ENCODE measurements around the gene PRKCA.
"Not testable (repeated sequence)": the region's sequence is repeated elsewhere in the genome, so short reads cannot be mapped to it uniquely, and the experiment has no call there.

Gene PRKCA

DNA sequence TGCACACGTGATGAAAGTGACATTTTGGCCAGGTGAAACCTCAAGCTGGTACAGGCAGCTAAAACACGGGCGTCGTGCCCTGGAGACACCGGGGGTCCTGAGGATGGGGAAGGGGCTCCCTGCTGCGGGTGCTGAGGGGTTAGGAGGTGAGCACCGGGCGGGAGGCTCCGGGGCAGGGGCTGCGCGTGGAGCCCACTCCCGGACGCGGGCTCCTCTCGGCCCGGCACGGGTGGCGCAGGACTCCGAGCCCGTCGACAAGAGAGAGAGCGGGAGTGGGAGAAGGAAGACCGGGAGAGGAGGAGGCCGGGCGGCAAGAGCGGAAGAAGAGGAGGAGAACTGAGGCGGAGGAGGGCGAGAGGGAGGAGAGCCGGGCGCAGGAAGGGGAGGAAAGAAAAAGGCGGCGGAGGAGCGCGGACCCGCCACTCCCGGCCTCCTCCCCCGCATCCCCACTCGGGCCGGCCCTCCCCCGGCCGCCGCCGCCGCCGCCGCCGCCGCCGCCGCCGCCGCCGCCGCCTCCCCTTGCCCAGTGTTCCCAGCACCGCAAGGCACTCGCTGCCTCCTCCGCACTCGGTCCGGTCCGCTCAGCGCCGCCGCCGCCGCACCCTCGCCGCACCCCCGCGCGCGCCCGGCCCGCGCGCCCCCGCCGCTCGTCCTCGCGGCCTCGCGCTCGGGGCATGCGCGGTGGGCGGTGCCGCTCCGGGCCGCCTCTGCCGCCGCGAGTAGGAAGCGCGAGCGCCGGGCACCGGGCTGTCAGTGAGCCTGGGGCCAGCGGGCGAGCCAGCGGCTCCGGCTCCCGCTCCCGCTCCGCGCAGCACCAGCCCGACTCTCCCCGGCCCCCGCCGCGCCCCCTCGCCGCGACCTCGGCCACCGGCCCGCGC is at the start of gene PRKCA:
Gene PRKCA (plus strand): TSS at position 750 of the 878 bp plus-strand sequence.
- DNase-seq = peak; percentile 65

DNA sequence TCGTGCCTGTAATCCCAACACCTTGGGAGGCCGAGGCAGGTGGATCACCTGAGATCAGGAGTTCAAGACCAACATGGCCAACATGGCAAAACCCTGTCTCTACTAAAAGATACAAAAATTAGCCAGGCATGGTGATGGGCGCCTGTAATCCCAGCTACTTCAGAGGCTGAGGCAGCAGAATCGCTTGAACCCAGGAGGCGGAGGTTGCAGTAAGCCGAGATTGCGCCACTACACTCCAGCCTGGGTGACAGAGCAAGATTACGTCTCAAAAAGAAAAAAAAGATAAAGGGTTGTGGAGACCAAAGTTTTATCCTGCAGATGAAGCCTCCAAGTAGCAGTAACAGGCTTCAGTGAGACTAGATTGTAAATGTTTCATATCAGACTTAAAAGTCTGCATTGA is 49.0 kb upstream of the PRKCA start:
- DNase-seq = not testable (repeated sequence)

DNA sequence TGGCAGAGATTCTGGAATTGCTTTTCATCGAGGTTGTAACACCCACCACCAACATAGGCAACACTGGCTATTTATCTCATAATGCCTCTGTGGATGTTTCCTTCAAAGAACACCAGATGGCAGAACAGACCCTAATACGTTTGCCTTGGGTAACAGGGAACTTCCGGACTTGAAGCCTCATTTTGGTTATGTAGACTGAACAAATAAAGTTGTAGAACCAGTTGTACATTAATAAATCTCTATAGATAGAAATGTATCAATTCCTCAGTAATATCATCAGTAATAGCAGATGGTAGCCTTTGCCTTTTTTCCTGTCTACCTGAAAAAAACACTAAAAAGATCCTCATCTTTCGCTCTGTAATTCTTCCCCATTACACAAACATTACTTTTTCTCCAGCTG is 47.3 kb upstream of the PRKCA start:
- DNase-seq = peak; percentile 60

DNA sequence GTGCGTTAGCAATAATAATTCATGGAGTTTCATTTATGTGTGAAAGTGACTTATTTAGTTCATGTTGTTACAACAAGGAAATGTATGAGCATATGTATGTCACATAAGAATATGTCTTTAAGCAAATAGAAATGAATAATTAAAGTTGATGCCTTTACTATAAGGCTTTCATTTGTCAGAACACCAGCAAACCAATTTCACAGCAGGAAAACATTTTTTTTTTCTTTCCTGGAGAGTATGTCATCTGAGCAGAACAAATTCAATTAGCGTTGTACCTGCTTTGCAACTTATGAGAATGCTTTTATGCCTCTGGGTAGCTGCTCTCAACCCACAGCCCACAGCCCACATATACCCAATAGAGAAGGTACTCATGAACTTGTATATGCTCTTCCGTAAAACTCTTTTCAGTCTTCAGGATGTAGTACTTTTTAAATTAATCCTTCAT is 46.9 kb upstream of the PRKCA start:
- no peak for DNase-seq

DNA sequence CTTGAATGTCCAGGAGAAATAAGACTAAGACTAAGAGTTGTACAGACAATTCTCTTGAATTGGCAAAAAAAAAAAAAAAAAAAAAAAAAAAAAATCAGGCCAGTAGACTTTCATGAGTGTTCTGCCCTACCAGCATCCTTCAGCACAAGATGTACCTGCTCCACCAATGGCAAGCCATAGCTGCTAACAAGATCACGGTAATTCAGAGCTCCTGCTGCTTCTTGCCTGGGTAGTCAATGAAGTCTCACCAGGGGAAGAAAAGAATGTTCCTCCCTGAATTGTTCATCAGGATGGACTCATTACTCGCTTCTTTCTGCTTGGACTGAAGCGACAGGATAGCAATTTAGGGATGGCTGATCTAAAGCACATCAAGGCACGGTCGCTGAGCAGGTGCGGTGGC is 42.1 kb upstream of the PRKCA start:
- no peak for DNase-seq

DNA sequence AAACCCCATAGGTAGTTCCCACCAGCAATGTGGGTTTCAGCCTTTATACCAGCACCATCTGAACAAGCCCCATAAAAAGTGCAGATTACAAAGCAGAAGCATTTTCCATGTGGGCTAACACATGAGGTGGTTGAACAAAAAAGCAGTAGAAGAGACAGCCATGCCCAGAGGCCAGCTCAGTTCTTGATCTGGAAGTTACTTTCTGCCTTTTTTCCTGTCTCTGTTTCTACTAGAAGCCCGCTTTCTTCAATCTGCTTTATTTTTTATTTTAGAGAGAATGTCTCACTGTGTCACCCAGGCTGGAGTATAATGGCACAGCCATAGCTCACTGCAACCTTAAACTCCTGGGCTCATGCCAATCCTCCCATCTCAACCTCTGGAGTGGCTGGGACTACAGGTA is 41.7 kb upstream of the PRKCA start:
- DNase-seq = no peak

DNA sequence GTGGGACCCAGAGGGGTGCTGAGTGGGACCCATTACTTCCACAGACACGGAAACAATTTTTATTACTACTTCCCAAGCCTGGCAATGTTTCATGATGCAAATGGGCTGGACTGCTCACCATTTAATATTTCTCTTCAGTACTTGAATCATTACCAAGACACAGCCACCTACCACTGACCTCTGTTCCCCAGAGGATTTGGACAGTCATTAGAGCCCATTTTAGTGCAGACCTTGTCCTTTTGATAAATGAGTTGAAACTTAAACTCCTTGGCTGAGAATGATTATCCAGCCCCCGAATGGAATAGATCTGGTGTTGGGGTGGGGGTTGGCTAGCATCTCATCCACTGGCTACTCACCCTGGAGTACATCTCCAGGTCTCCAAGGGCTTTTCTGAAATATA is 39.6 kb upstream of the PRKCA start:
- DNase-seq = no peak

DNA sequence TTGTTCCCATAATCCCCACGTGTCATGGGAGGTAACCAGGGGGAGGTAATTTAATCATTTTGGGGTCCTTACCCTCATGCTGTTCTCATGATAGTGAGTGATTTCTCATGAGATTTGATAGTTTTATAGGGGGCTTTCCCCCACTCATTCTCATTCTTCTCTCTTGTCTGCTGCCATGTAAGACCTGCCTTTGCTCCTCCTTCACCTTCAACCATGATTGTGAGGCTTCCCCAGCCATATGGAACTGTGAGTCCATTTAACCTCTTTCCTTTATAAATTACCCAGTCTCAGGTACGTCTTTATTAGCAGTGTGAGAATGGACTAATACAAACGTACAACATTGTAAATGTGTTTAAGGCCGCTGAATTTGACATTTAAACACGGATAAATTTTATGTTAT is 37.7 kb upstream of the PRKCA start:
- DNase-seq = no peak

DNA sequence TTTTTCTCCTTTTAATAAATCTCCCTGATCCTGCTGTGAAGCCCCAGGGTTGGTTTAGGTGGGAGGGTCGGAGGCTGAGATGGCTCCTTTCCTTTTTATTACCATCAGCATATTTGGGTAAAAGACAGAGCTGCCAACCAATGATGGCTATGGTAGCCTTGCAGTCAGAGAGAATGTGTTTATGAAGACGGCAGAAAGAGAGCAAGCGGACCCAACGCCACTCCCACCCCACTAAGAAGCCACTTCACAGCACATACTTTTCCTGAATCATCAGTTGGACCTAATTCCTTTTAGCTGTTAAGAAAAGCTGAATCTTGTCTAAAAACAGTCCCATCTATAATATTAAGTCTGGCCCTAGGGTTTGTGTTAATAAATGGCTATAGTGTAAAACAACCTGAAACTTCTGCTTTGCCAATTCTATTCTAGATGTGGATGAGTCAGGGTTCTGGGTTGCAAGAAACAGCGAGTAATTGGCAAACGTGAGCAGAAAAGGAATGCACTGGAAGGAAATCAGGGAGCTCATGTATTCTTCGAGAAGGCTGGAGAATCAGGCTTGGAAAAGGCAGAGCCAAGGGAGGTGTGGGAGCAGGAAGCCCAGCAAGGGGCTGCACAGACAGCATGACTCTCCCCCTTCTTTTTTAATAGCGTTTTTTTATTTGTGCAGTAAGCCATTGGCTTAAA is 34.0 kb upstream of the PRKCA start:
- peak; percentile 69 for DNase-seq

DNA sequence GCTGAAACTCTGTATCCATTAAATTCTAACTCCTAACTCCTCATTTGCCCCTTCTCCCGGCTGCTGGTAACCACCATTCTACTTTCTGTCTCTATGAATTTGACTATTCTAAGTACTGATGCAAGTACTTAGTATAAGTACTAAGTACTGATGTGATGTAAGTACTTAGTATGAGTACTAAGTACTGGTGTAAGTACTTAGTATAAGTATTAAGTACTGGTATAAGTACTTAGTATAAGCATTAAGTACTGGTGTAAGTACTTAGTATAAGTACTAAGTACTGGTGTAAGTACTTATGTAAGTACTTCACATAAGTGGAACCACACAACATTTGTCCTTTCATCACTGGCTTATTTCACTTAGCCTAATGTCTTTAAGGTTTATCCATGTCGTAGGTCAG is 32.3 kb upstream of the PRKCA start:
- DNase-seq = no peak

DNA sequence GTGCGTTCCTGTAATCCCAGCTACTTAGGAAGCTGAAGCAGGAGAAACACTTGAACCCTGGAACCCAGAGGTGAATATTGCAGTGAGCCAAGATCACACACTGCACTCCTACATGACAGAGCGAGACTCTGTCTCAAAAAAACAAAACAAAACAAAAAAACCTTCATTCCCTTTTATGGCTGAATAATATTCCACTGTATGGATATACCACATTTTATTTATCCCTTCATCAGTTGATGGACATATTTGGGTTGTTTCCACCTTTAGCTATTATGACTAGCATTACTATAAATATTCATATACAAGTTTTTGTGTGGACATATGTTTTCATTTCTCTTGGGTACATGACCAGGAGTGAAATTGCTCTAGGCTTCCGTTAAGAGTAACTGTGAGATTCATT is 30.9 kb upstream of the PRKCA start:
- no peak for DNase-seq

DNA sequence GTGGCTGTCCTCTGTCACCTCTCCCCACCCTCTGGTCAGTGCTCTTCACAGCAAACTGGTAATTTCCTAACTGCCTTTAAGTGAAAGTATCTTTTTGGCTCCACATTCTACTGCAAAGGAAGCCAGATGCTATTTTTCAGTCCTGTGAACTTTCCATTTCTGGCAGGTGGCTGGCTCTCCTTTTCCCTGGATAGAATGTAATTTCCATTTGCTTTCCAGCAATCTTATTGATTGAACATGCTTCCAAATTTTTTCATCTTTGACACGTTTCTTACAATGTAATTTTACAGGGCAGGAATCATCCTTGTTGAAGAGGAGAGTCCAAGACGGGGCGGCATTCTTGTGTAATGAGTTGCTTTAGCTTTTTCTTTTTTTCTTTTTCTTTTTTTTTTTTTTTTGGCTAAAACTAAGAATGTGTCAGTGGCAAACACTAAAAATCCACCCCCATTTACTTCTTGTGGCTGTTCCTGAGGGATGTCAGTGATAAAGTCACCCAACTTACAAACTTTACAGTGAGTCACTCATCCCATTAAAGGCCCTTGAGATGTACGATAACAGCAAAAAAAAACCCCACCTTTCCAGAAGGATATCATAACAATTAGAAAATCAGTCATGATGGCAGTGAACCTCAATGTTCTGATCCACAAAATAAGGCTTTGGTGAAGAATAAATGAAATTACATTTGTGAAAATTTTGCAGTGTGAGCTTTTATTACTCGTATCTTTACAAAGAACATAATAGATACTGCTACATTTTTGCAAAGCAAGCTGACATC is 29.4 kb upstream of the PRKCA start:
- peak; percentile 44 for DNase-seq

DNA sequence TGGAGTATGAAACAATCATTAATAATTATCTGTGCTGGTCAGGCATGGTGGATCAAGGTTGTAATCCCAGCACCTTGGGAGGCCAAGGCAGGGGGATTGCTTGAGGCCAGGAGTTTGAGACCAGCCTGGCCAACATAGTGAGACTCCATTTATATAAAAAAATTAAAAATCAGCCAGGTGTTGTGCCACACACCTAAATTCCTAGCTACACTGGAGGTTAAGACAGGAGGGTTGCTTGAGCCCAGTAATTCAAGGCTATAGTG is 28.9 kb upstream of the PRKCA start:
- DNase-seq = no peak

DNA sequence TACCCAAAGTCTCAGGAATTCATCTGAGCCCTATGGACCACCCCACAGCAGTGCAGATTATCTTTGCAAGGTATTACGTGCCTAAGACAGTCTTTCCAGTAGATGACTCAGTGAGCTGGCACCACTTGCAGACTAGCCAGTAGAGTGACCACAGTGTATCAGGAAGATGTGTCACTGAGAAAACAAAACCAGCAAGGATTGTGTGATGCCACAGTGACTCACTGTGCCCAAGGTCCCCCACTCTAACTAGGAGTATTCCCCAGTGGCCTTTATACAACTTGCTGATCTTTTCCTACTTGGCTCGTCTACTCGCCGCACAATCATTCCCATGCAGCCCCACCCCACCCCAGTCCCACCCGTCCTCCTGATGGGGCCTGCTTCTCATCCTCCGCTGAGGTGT is 26.8 kb upstream of the PRKCA start:
- peak; percentile 90 for DNase-seq

DNA sequence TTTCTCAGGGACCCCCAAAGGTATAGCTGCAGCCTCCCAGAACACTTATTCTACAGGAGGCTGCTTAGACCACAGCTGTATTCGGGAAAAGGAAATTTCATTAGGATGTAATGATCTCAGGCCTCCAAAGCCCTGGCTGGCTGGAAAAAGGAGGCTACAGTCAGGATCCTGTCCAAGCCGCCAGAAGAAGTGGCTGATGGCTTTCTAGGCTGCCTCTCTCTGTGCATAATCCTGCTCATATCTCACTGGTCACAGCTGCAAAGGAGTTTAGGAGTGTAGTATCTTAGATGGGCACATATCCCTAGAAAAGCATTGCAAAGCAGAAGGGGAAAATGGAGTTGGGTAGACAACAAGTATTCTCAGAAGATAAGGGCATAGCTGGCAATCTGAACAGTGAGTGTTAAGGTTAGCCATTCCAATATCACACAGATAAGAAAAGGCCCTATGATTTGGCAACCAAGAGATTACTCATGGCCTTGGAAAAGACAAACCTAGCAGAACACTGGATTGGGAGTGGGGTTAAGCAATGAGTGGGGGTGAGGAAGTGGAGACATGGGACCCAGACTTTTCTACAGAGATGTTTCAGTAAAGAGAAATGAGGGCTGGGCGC is 26.0 kb upstream of the PRKCA start:
- DNase-seq = peak; percentile 91

DNA sequence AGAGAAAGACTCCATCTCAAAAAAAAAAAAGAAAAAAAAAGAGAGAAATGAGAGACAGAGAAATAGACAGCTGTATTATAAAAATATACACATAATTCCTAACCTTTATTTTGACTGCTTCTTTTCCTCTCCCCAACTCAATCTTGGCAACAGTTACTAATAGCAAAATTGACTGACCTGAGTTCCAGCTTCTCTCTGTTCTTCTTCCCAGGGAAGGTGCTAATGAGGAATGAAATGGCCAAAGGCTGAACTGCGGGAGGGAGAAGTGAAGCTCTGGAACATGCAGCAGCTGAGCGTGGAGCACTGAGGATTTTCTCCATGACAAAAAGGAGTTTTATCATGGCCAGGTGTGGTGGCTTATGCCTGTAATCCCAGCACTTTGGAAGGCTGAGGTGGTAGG is 25.2 kb upstream of the PRKCA start:
- DNase-seq = no peak

DNA sequence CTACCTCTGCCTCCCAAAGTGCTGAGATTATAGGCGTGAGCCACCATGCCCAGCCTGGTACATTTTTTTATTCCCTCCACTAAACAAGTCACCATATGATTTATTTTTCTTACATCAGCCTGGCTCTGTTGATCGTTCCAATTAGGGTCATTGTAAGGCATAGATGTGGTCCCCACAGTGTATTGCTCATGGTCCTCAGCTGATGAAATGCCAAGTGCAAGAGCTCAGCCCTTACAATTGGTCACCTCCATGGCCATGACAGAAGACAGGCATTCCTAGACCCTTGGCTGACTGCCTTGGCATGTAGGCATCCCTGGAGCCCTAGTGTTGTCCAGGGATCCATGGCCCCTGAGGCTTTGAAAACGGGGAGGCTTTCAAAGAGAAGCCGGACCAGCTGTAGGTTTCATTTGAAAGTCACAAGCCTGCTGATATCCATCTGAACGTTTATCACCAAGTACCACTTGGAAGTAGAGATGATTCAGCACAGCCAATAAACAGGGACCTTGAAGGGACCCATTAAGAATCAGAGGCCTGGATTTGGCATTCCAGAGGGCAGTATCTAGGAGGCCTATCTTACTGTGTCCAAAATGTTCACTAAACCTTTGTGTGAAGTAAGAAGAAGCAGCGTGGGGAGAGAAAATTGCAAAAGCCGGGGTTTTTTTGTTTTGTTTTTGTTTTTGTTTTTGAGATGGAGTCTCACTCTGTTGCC is 20.6 kb upstream of the PRKCA start:
- no peak for DNase-seq

DNA sequence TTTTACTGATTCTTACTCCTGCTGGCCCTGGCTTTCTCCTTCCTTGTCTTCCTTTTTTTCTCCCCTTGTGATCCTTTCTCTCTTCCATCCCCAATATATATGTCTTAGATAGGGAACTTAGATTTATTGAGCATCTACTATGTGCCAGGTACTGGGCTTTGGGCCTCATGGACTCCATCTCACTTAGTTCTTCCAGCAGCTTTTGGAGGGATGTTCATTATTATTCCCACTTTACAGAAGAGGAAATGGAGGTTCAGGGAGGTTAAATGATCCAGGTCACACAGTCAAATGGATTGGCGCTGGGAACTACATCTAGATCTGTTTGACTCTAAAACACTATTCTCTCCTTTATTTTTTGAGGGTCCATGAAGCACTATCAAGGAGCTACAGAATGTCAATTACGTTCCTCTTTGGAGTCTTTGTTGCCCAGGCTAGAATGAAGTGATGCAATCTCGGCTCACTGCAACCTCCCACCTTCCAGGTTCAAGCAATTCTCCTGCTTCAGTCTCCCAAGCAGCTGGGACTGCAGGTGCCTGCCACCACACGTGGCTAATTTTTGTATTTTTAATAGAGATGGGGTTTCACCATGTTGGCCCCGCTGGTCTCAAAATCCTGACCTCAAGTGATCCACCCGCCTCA is 19.0 kb upstream of the PRKCA start:
- no peak for DNase-seq

DNA sequence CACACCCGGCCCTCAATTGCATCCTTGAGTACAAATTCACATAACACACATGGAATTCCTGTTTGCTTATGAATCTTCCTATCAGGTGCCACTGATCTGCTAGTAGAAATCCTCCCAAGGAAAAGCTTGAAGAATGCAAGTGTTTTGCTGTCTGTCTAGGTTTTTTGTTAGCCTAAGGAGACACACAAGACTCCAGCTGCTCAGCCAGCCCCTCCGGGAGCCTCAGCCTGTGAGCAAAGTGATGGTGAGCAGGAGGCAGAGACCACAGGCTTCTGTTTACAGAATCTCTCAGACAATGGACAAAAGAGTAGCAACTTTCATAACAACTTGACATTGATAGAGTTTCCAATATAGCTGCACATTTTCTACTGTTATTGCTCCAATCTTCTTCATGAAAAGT is 18.4 kb upstream of the PRKCA start:
- DNase-seq = peak; percentile 32

DNA sequence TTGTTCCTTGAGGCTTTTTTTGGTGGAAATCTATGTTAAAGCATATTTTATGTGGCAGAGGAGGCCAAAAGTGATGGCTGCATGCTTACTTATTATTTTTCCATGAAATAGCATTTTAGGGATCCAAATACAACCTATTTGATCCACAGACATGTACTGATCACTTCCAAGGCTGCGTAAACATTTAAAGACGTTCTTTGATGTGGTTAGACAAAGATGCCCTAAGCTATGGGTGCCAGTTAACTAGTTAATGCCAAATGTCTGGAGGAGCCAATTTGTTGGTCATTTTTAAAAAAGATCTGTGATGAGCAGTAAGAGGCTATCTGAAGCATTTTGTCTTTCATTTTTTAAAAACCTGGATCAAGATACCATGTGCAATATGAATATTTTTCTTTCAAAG is 17.3 kb upstream of the PRKCA start:
- DNase-seq = no peak

DNA sequence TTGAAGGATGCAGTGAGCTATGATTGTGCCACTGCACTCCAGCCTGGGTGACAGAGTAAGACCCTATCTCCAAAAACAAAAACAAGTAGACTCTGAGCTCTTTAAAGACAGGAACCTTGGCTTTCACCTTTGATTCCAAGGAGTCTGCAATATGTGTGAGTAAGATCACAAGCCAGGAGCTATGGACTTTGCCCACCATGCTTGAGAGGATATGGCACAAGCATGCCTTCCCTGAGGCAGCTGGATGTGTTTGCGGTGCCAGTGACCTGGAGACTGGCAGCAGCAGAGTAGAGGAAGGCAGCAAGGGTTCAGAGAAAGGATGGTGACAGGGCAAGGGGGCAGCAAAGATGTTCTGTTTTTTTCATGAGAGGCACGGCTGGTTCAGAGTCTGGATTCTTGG is 14.5 kb upstream of the PRKCA start:
- DNase-seq = no peak

DNA sequence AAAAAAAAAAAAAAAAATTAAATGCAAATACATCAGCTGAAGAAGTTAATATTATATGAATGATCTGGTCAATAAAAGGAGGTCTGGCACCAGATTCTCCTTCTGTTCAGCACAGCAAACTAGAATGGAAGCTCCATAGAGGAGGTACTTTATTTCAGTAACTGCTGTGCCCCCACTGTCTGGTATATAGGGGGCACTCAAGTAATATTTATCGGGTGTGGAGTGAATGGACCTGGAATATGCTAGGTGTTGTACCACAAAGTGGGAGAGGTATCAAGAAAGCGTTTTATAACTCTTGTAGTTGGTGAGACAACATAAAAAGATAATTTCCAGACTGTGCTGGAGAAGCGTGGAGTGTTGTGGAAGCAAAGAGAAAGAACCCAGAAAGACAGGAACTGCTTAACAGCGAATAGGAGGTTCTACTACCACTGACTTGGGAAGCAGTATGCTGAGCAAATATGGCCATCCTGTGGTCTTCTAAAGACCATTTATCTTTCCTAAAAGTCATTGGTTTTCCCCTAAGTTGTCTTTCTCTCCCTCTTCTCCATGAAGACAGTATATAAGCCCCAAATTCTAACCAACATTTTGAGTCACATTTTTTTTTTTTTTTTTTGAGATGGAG is 12.2 kb upstream of the PRKCA start:
- no peak for DNase-seq
